Measurements from ENCODE around the gene SLC39A9. TPM values are rescaled to one million over a fixed set of nuclear protein-coding genes. Genes with fewer than 3 reads are reported as not detected.

The SLC39A9 gene
- total and polyA plus RNA-seq, 2 of the 4 experiments (the other 2 are of a cell fraction), result 41.4 to 168 TPM

DNA sequence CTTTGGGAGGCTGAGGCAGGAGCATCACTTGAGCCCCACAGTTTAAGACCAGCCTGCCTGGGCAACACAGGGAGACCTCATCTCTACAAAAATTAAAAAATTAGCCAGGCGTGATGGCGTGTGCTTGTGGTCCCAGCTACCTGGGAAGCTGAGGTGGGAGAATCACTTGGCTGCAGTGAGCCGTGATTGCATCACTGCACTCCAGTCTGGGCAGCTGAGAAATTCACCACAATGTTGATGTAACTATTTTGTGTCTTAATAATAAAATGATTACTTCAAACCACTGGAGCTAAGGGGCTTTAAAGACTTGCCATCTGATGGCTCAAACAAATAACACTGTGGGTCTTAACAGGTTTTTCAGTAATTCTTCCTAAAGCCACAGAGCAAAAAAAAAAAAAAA is 11.2 kb upstream of the SLC39A9 start:
- H2AFZ ChIP-seq (replicated peaks; ENCODE audit: low read length, poor library complexity), result no peak overlapping the region
- no CpG with 5 or more reads among the region's 3 CpGs for WGBS, 2 experiments (ENCODE audit: extremely low coverage in 2 of 2, insufficient read length in 1 of 2)
- no peak for TF ChIP-seq RAD21 (IDR thresholded peaks at IDR 0.05; ENCODE audit: low read length)
- peak; percentile 81 for TF ChIP-seq CEBPB (IDR thresholded peaks at IDR 0.05; ENCODE audit: low read depth, low read length)
- no peaks in the 10 kb centered on the region; the same call in 1 of the 2 replicates for H3K9me1 ChIP-seq (ENCODE audit: insufficient read depth, low read length)
- no peak overlapping the region for H3K56ac ChIP-seq (ENCODE audit: extremely low read depth, insufficient read depth, low read length)
- POLR2A ChIA-PET (ENCODE audit: unreplicated experiment), result no interaction called here
- peaks cover 35% of the 10 kb centered on the region for H3K36me3 ChIP-seq (ENCODE audit: control insufficient read depth, insufficient read depth, low read length)
- no peak overlapping the region for H3K18ac ChIP-seq (ENCODE audit: low read depth, low read length)
- no peak overlapping the region for H2AK5ac ChIP-seq (ENCODE audit: low read depth, low read length)
- no peak overlapping the region for H2BK120ac ChIP-seq (ENCODE audit: low read depth, low read length)
- dilution Hi-C loops (cut with HindIII; ENCODE audit: low sequenced_read_pairs, unreplicated experiment), result no loop called here
- H3K27me3 ChIP-seq (ENCODE audit: control insufficient read depth, insufficient read depth, low read length), result no peaks in the 10 kb centered on the region
- H3K23ac ChIP-seq (ENCODE audit: low read depth, low read length), result no peak overlapping the region
- in situ Hi-C loops (cut with MboI; ENCODE audit: low sequenced_read_pairs), result no loop called here
- H4K8ac ChIP-seq (ENCODE audit: low read depth in 2 of 2, low read length in 2 of 2), result no peak overlapping the region
- DNase-seq (peak; percentile 25), ATAC-seq (ENCODE audit: low read depth) (no peak)
- H2BK20ac ChIP-seq (ENCODE audit: low read depth, low read length), result no peak overlapping the region
- H4K5ac ChIP-seq (ENCODE audit: low read depth, low read length), result no peak overlapping the region
- no peak overlapping the region for H3K9ac ChIP-seq (ENCODE audit: low read depth, low read length)
- H3K9me3 ChIP-seq (ENCODE audit: control insufficient read depth, insufficient read depth, low read length), result no peaks in the 10 kb centered on the region
- intact Hi-C loops (cut with micrococcal nuclease), result no loop called here
- no peak overlapping the region for H3K14ac ChIP-seq (replicated peaks; ENCODE audit: low read depth, low read length)
- peaks cover 30 to 52% of the 10 kb centered on the region in 2 experiments for H3K79me1 ChIP-seq (ENCODE audit: low read depth in 1 of 2, low read length in 2 of 2)
- no peak overlapping the region for H2BK5ac ChIP-seq (ENCODE audit: low read depth, low read length, poor library complexity, severe bottlenecking)
- H3K4ac ChIP-seq (ENCODE audit: low read depth, low read length), result no peak overlapping the region
- CTCF ChIA-PET, result interaction anchor here (0.7 kb wide), 1 partner anchor 106 kb away, joined by 3 read pairs; no protein-coding TSS in a partner anchor
- no peak overlapping the region for H2BK15ac ChIP-seq (ENCODE audit: low read depth, low read length)
- no peak overlapping the region for H3K4me2 ChIP-seq (ENCODE audit: low read depth, low read length)
- H4K20me1 ChIP-seq (ENCODE audit: insufficient read depth, low read length), result peaks cover 65% of the 10 kb centered on the region
- H3K27ac ChIP-seq (ENCODE audit: insufficient read depth, low read length), result no peak overlapping the region
- H4K91ac ChIP-seq (ENCODE audit: insufficient read depth, low read depth, low read length), result no peak overlapping the region
- H3K4me1 ChIP-seq (ENCODE audit: control insufficient read depth, insufficient read depth, low read length), result no peaks in the 10 kb centered on the region
- H2AK9ac ChIP-seq (replicated peaks; ENCODE audit: low read depth, low read length, poor library complexity), result no peak overlapping the region
- no TSS peak for BruUV-seq (replicated peaks)
- no peak overlapping the region for H3K4me3 ChIP-seq (ENCODE audit: insufficient read depth, low read depth, low read length)
